HepG2 (cell line): ENCODE data around the gene ASIC3. TPM values are rescaled to one million over a fixed set of nuclear protein-coding genes. Genes with fewer than 3 reads are reported as not detected.

Experiments used
- BRD4 ChIP-seq: sonication (generic); formaldehyde crosslinking; IDR thresholded peaks from 2 replicates; pipeline ENCODE4 v1.4.0; 2020; ENCODE audit warnings: missing genetic modification reagents
- DMAP1 ChIP-seq: IDR thresholded peaks from 2 replicates; pipeline ENCODE4 v1.6.1; 2016
- ETV6 ChIP-seq: sonication (generic); formaldehyde crosslinking; conservative IDR thresholded peaks from 2 replicates; pipeline ENCODE4 v1.4.0; 2020; ENCODE audit warnings: missing genetic modification reagents
- FOXK1 ChIP-seq: sonication (generic); formaldehyde crosslinking; IDR thresholded peaks from 2 replicates; pipeline ENCODE4 v1.4.0; 2020; ENCODE audit warnings: low read depth, missing genetic modification reagents, borderline replicate concordance
- FOXO1 ChIP-seq: sonication (generic); formaldehyde crosslinking; IDR thresholded peaks from 2 replicates; pipeline ENCODE4 v1.4.0; 2020; ENCODE audit warnings: missing genetic modification reagents
- GATAD2A ChIP-seq: IDR thresholded peaks from 2 replicates; pipeline ENCODE4 v1.6.1; 2016
- GFI1 ChIP-seq: sonication (generic); formaldehyde crosslinking; IDR thresholded peaks from 2 replicates; pipeline ENCODE4 v1.5.0; 2020; ENCODE audit warnings: missing genetic modification reagents, mild to moderate bottlenecking, borderline replicate concordance
- HDAC1 ChIP-seq: sonication (generic); formaldehyde crosslinking; IDR thresholded peaks from 2 replicates; pipeline ENCODE4 v1.5.1; 2020; ENCODE audit warnings: mild to moderate bottlenecking, missing genetic modification reagents
- HNF1A ChIP-seq, 2 experiments: sonication (generic) in 1 of 2; formaldehyde crosslinking in 1 of 2; IDR thresholded peaks; 2 replicates each; pipeline versions ENCODE4 v1.4.0 to v1.6.1; 2016 to 2020; ENCODE audit warnings: borderline replicate concordance in 1 of 2, low read depth in 1 of 2, mild to moderate bottlenecking in 1 of 2, missing genetic modification reagents in 1 of 2
- MEF2D ChIP-seq: sonication (generic); formaldehyde crosslinking; IDR thresholded peaks from 2 replicates; pipeline ENCODE4 v1.5.1; 2020; ENCODE audit warnings: mild to moderate bottlenecking, missing genetic modification reagents
- MIXL1 ChIP-seq: IDR thresholded peaks from 2 replicates; pipeline ENCODE4 v1.6.1; 2016
- NONO ChIP-seq, 2 experiments: fragments of 450-650 bp in 1 of 2; sonication (generic) in 1 of 2; formaldehyde crosslinking in 1 of 2; IDR thresholded peaks in 1 of 2; conservative IDR thresholded peaks in 1 of 2; 2 replicates each; pipeline versions ENCODE4 v1.6.1 to v1.8.0; 2017 to 2022; ENCODE audit warnings: mild to moderate bottlenecking in 1 of 2, missing genetic modification reagents in 1 of 2, moderate library complexity in 1 of 2
- NR2F1 ChIP-seq, 2 experiments: fragments of 450-650 bp in 1 of 2; formaldehyde crosslinking in 1 of 2; IDR thresholded peaks; 2 replicates each; pipeline versions ENCODE4 v1.5.0 to v1.6.1; 2016 to 2020; ENCODE audit warnings: mild to moderate bottlenecking in 1 of 2, missing compliant biosample characterization in 1 of 2, missing genetic modification reagents in 1 of 2, moderate library complexity in 1 of 2
- SALL1 ChIP-seq: sonication (generic); formaldehyde crosslinking; IDR thresholded peaks from 2 replicates; pipeline ENCODE4 v1.8.0; 2022; ENCODE audit warnings: mild to moderate bottlenecking, missing genetic modification reagents
- SMARCC2 ChIP-seq: fragments of 450-650 bp; IDR thresholded peaks from 2 replicates; pipeline ENCODE4 v1.6.1; 2017; ENCODE audit warnings: antibody characterized with exemption, mild to moderate bottlenecking
- ZNF12 ChIP-seq: sonication (generic); formaldehyde crosslinking; IDR thresholded peaks from 2 replicates; pipeline ENCODE4 v1.5.0; 2020; ENCODE audit warnings: missing genetic modification reagents
- ZNF350 ChIP-seq: sonication (generic); formaldehyde crosslinking; IDR thresholded peaks from 2 replicates; pipeline ENCODE4 v1.4.0; 2020; ENCODE audit warnings: mild to moderate bottlenecking, low read depth, missing genetic modification reagents, borderline replicate concordance
- ZNF543 ChIP-seq: sonication (generic); formaldehyde crosslinking; IDR thresholded peaks from 2 replicates; pipeline ENCODE4 v1.4.0; 2020; ENCODE audit warnings: mild to moderate bottlenecking, missing genetic modification reagents
- ZNF580 ChIP-seq: IDR thresholded peaks from 2 replicates; pipeline ENCODE4 v1.6.1; 2016; ENCODE audit warnings: low read depth, borderline replicate concordance
- ZNF609 ChIP-seq: sonication (generic); formaldehyde crosslinking; IDR thresholded peaks from 2 replicates; pipeline ENCODE4 v1.4.0; 2020; ENCODE audit warnings: mild to moderate bottlenecking, missing genetic modification reagents, borderline replicate concordance
- ZNF788 ChIP-seq: sonication (generic); formaldehyde crosslinking; IDR thresholded peaks from 2 replicates; pipeline ENCODE4 v1.5.0; 2020; ENCODE audit warnings: mild to moderate bottlenecking, missing genetic modification reagents, borderline replicate concordance
- ZSCAN25 ChIP-seq: sonication (generic); formaldehyde crosslinking; IDR thresholded peaks from 2 replicates; pipeline ENCODE4 v1.8.0; 2022; ENCODE audit warnings: mild to moderate bottlenecking, missing genetic modification reagents
- polyA plus RNA-seq, 8 experiments: library from polyadenylated mRNA; depleted of rRNA in 3 of 8; stranded (reverse) in 7 of 8; unstranded in 1 of 8; fragments of >200 nt; fragmentation: Illumina TruSeq in 4 of 8; extraction: Trizol in 4 of 8; gene quantifications; 2 replicates each; pipeline versions ENCODE4 v1.2.1 to v1.2.3, GENCODE V29; 2011 to 2016; ENCODE audit warnings: low read depth in 4 of 8, missing spikeins in 1 of 8, mixed read lengths in 1 of 8; ENCODE audit not compliant: insufficient read depth in 1 of 8
- total RNA-seq, 5 experiments: library from RNA; depleted of rRNA; stranded (reverse); fragments of >200 nt; fragmentation: Illumina TruSeq; extraction: Trizol; gene quantifications; 2 replicates each; pipeline ENCODE4 v1.2.3, GENCODE V29; 2016; ENCODE audit warnings: low read depth in 1 of 5

The ASIC3 gene
- total and polyA plus RNA-seq, 2 of the 13 experiments (the other 11 are each of a cell fraction or from before 2014, with no cell fraction given), result 0.51 TPM; not detected in 1

- TF ChIP-seq MIXL1 (CRISPR knock-in tag), result 0 out of 2 replicates have a peak, but pooled peaks have one; percentile 36
- peak; percentile 42; the same call in 1 of the 2 replicates for TF ChIP-seq FOXK1 (CRISPR knock-in tag)
- TF ChIP-seq HDAC1 (CRISPR knock-in tag), result peak; percentile 48
- TF ChIP-seq ETV6 (CRISPR knock-in tag), result no peak
- TF ChIP-seq ZNF543 (CRISPR knock-in tag), result 0 out of 2 replicates have a peak, but pooled peaks have one; percentile 27
- no peak for TF ChIP-seq MEF2D (CRISPR knock-in tag)
- no peak for TF ChIP-seq BRD4 (CRISPR knock-in tag)
- peak; percentile 42; the same call in 1 of the 2 replicates for TF ChIP-seq ZNF788 (CRISPR knock-in tag)
- no peak for TF ChIP-seq ZNF12
- no peak for TF ChIP-seq ZNF350 (CRISPR knock-in tag)
- peak; percentile 62 for TF ChIP-seq GATAD2A (CRISPR knock-in tag)
- no peak for TF ChIP-seq NONO (IDR thresholded peaks at IDR 0.05)
- TF ChIP-seq NONO (CRISPR knock-in tag; conservative IDR thresholded peaks at IDR 0.05), result 0 out of 2 replicates have a peak, but pooled peaks have one; percentile 34
- TF ChIP-seq ZNF580 (CRISPR knock-in tag), result 0 out of 2 replicates have a peak, but pooled peaks have one; percentile 31
- TF ChIP-seq NR2F1 (CRISPR knock-in tag; IDR thresholded peaks at IDR 0.05), result peak in 1 of 2 experiments; percentile 19; a peak in 1 of 4 replicates
- TF ChIP-seq GFI1, result 0 out of 2 replicates have a peak, but pooled peaks have one; percentile 19
- TF ChIP-seq ZNF609, result peak; percentile 36; the same call in 1 of the 2 replicates
- TF ChIP-seq FOXO1 (CRISPR knock-in tag), result 0 out of 2 replicates have a peak, but pooled peaks have one; percentile 14
- peak; percentile 56 for TF ChIP-seq HNF1A (IDR thresholded peaks at IDR 0.05; ENCODE audit: low read depth)
- peak; percentile 78; the same call in 1 of the 2 replicates for TF ChIP-seq HNF1A (CRISPR knock-in tag; IDR thresholded peaks at IDR 0.05; ENCODE audit: borderline replicate concordance)
- peak; percentile 38 for TF ChIP-seq SALL1 (CRISPR knock-in tag)
- no peak for TF ChIP-seq DMAP1 (CRISPR knock-in tag)
- no peak for TF ChIP-seq SMARCC2
- TF ChIP-seq ZSCAN25 (CRISPR knock-in tag), result no peak
Observed at GRCh38 chr7:151005566-151005965, 42.8 kb upstream of the ASIC3 start (continued).
